ENCODE data around the gene NET1.

DNA sequence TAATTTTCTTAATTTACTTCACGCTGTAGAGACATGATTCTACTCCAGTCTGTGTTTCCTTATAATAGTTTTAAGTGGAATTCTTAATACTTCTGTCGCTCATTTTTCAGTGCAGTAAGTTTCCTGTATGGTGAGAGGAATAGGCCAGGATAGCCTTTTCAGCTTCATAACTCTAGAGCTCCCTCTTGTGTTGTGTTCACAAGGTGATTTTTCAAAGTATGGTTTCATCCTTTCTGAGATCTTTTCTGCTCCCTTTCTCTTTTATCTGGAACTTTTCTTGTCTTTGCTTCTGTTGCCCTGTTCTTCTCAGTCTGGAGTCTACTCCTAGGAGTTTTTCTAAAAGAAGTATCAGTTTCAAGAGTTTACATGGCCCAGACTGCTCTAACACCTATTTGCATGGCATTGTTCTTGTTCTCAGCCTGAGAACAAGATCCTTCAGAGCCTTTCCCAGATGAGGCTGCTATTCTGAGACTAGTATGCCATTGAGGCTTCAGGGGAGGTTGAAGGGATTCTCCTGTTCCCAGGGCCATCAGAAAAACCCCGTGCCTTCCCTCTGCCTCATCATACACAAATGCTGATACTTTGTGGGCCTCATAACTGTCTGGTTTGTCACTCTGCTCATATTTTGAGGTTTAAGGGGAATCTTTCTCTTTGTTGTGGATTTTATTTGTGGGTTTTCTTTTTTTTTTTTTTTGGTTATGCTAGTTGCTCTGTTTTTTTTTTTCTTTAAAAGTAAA lies 21.8 kb downstream of the NET1 start:
- no peak for TF ChIP-seq POLR2A (IDR thresholded peaks at IDR 0.05)
- TF ChIP-seq, protein P1, sequence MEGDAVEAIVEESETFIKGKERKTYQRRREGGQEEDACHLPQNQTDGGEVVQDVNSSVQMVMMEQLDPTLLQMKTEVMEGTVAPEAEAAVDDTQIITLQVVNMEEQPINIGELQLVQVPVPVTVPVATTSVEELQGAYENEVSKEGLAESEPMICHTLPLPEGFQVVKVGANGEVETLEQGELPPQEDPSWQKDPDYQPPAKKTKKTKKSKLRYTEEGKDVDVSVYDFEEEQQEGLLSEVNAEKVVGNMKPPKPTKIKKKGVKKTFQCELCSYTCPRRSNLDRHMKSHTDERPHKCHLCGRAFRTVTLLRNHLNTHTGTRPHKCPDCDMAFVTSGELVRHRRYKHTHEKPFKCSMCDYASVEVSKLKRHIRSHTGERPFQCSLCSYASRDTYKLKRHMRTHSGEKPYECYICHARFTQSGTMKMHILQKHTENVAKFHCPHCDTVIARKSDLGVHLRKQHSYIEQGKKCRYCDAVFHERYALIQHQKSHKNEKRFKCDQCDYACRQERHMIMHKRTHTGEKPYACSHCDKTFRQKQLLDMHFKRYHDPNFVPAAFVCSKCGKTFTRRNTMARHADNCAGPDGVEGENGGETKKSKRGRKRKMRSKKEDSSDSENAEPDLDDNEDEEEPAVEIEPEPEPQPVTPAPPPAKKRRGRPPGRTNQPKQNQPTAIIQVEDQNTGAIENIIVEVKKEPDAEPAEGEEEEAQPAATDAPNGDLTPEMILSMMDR (IDR thresholded peaks at IDR 0.05): no peak

All from lower leg skin (tissue), 3 donors.